ENCODE results near the gene QPRT. TPM values are rescaled to one million over a fixed set of nuclear protein-coding genes. Genes with fewer than 3 reads are reported as not detected.
A peak's percentile ranks its signal among the peaks of the same experiment; 100 is the strongest.

QPRT gene
- total RNA-seq, 1 donor = 19.5 TPM

DNA sequence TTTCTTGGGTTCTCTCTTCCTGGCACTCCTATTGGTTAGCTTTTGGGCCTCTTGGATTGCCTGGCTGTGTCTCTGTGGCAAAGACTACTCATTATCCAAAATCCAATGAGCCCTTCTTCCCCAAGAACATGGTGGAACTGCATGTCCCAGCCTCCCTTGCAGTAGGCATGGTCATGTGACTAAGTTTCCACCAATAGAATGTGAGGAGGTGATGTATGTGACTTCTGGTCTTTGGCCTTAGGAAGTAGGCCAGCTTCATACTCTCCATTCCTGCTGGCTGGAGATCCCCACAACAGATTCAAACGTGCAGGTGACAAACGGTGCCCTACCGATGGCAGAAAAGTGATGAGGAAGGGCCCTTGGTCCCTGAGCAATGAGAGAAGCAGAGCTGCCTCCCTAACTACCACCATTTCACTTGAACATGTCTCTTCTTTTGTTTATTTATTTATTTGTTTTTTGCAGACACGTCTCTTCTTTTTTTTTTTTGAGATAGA lies 33.2 kb upstream of the QPRT start:
- Histone ChIP-seq H3K27me3 (ENCODE audit: insufficient read depth, low read length) (no peaks in the 10 kb centered on the region), H3K9me3 (ENCODE audit: low read depth, low read length) (no peaks in the 10 kb centered on the region), H2AFZ (ENCODE audit: low read length) (no peak overlapping the region), H3K4me1 (ENCODE audit: insufficient read depth, low read length) (no peaks in the 10 kb centered on the region), H3K36me3 (ENCODE audit: insufficient read depth, low read length) (no peaks in the 10 kb centered on the region), H3K27ac (ENCODE audit: low read depth, low read length) (no peak overlapping the region), H3K4me2 (ENCODE audit: insufficient read depth, low read length) (no peak overlapping the region), H3K79me2 (ENCODE audit: insufficient read depth, low read length) (no peaks in the 10 kb centered on the region), H4K20me1 (ENCODE audit: insufficient read depth, low read length) (no peaks in the 10 kb centered on the region), H3K4me3 (ENCODE audit: insufficient read depth, low read length) (no peak overlapping the region)
- DNase-seq (ENCODE audit: insufficient read length, low spot score, missing footprints) = peak; percentile 32
- TF ChIP-seq, protein P1, sequence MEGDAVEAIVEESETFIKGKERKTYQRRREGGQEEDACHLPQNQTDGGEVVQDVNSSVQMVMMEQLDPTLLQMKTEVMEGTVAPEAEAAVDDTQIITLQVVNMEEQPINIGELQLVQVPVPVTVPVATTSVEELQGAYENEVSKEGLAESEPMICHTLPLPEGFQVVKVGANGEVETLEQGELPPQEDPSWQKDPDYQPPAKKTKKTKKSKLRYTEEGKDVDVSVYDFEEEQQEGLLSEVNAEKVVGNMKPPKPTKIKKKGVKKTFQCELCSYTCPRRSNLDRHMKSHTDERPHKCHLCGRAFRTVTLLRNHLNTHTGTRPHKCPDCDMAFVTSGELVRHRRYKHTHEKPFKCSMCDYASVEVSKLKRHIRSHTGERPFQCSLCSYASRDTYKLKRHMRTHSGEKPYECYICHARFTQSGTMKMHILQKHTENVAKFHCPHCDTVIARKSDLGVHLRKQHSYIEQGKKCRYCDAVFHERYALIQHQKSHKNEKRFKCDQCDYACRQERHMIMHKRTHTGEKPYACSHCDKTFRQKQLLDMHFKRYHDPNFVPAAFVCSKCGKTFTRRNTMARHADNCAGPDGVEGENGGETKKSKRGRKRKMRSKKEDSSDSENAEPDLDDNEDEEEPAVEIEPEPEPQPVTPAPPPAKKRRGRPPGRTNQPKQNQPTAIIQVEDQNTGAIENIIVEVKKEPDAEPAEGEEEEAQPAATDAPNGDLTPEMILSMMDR (IDR thresholded peaks at IDR 0.05; ENCODE audit: extremely low read depth, low read depth, low read length) = no peak

- no peak overlapping the region for H3K4me2 ChIP-seq (ENCODE audit: insufficient read depth, low read length)
- no peaks in the 10 kb centered on the region for H4K20me1 ChIP-seq (ENCODE audit: insufficient read depth, low read length)
- H3K27ac ChIP-seq (ENCODE audit: low read depth, low read length) = no peak overlapping the region
- no peaks in the 10 kb centered on the region for H3K36me3 ChIP-seq (ENCODE audit: insufficient read depth, low read length)
- H3K9me3 ChIP-seq (ENCODE audit: low read depth, low read length) = no peaks in the 10 kb centered on the region
- H3K4me3 ChIP-seq (ENCODE audit: insufficient read depth, low read length) = no peak overlapping the region
- no peak overlapping the region for H2AFZ ChIP-seq (ENCODE audit: low read length)
- no peaks in the 10 kb centered on the region for H3K79me2 ChIP-seq (ENCODE audit: insufficient read depth, low read length)
- DNase-seq (ENCODE audit: insufficient read length, low spot score, missing footprints) = no peak
- H3K4me1 ChIP-seq (ENCODE audit: insufficient read depth, low read length) = no peaks in the 10 kb centered on the region
- H3K27me3 ChIP-seq (ENCODE audit: insufficient read depth, low read length) = no peaks in the 10 kb centered on the region
- TF ChIP-seq, protein P1 (IDR thresholded peaks at IDR 0.05; ENCODE audit: extremely low read depth, low read depth, low read length) = no peak
These were observed 32.0 kb upstream of the QPRT start for GRCh38 chr16:29646947-29647346.

DNA sequence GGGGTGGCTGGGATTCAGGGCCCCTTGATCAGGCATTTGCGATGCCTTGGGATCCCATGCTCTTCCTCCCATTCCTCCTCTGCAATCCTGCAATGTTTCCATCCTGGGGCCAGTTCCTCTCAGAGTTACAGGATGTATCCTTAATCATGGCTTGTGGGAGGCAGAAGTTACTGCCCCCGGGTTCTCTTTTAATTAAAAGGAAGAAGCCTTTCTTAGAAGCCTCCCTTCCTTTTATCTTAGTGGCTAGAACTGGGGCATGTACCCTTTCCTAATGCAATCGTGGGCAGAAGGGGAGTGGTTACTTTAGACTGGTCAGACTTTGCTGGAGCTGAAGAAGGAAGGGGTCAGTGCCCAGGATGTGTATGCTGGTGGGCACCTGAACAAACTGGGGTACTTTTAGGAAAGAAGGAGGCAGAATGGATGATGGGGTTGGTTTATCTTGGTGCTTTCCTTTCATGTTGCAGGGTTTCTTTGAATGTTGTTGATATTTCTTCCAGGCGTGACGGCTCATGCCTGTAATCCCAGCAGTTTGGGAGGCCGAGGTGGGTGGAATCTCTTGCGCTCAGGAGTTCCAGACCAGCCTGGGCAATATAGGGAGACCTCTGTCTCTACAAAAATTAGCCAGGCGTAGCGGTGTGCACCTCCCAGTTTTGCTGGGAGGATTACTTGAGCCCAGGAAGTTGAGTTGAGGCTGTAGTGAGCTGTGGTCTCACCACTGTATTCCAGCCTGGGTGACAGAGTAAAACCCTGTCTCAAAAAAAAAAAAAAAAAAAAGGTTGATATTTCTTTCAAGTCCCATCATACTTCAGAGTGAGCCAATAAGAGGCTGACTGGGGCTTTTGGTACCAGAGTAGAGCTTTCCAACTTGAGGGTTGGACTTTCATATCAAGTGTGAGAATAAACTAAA lies 29.1 kb upstream of the QPRT start:
- Histone ChIP-seq H3K27ac (ENCODE audit: low read depth, low read length) (no peak overlapping the region), H4K20me1 (ENCODE audit: insufficient read depth, low read length) (no peaks in the 10 kb centered on the region), H3K27me3 (ENCODE audit: insufficient read depth, low read length) (no peaks in the 10 kb centered on the region), H3K4me2 (ENCODE audit: insufficient read depth, low read length) (no peak overlapping the region), H3K9me3 (ENCODE audit: low read depth, low read length) (no peaks in the 10 kb centered on the region), H3K79me2 (ENCODE audit: insufficient read depth, low read length) (no peaks in the 10 kb centered on the region), H2AFZ (ENCODE audit: low read length) (no peak overlapping the region), H3K4me3 (ENCODE audit: insufficient read depth, low read length) (no peak overlapping the region), H3K36me3 (ENCODE audit: insufficient read depth, low read length) (no peaks in the 10 kb centered on the region), H3K4me1 (ENCODE audit: insufficient read depth, low read length) (no peaks in the 10 kb centered on the region)
- DNase-seq (ENCODE audit: insufficient read length, low spot score, missing footprints) = peak; percentile 8
- TF ChIP-seq, protein P1 (IDR thresholded peaks at IDR 0.05; ENCODE audit: extremely low read depth, low read depth, low read length) = no peak

DNA sequence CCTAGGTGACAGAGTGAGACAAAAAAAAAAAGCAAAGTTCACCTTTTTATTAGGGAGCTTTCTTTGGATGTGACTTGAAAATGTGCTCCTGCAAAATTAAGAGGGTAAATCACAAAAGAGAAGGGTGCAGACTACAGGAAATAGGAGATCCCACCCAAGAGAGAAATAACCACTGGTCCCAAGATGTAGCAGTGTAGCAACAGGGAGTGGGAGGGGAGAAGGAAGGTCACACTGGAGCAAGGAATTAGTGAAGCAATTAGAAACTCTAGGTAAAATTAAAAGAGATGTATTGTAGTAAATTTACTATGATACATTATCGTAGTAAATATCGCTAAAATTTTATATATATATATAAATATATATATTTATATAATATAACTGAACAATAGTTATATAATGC lies 28.2 kb upstream of the QPRT start:
- DNase-seq (ENCODE audit: insufficient read length, low spot score, missing footprints) = no peak
- TF ChIP-seq, protein P1 (IDR thresholded peaks at IDR 0.05; ENCODE audit: extremely low read depth, low read depth, low read length) = no peak
- Histone ChIP-seq H3K36me3 (ENCODE audit: insufficient read depth, low read length) (no peaks in the 10 kb centered on the region), H3K79me2 (ENCODE audit: insufficient read depth, low read length) (no peaks in the 10 kb centered on the region), H3K27me3 (ENCODE audit: insufficient read depth, low read length) (no peaks in the 10 kb centered on the region), H3K27ac (ENCODE audit: low read depth, low read length) (no peak overlapping the region), H4K20me1 (ENCODE audit: insufficient read depth, low read length) (no peaks in the 10 kb centered on the region), H3K9me3 (ENCODE audit: low read depth, low read length) (no peaks in the 10 kb centered on the region), H2AFZ (ENCODE audit: low read length) (no peak overlapping the region), H3K4me1 (ENCODE audit: insufficient read depth, low read length) (no peaks in the 10 kb centered on the region), H3K4me3 (ENCODE audit: insufficient read depth, low read length) (no peak overlapping the region), H3K4me2 (ENCODE audit: insufficient read depth, low read length) (no peak overlapping the region)
